Hematopoietic multipotent progenitor cell treated with erythropoietin and hydrocortisone succinate and interleukin-3 and kit ligand, for 4 days (in vitro differentiated cells): ENCODE measurements around the gene C16orf87.

Experiments used
- DNase-seq: peaks from one replicate; pipeline ENCODE4 v3.0.0-alpha.2; 2015

The C16orf87 gene

DNA sequence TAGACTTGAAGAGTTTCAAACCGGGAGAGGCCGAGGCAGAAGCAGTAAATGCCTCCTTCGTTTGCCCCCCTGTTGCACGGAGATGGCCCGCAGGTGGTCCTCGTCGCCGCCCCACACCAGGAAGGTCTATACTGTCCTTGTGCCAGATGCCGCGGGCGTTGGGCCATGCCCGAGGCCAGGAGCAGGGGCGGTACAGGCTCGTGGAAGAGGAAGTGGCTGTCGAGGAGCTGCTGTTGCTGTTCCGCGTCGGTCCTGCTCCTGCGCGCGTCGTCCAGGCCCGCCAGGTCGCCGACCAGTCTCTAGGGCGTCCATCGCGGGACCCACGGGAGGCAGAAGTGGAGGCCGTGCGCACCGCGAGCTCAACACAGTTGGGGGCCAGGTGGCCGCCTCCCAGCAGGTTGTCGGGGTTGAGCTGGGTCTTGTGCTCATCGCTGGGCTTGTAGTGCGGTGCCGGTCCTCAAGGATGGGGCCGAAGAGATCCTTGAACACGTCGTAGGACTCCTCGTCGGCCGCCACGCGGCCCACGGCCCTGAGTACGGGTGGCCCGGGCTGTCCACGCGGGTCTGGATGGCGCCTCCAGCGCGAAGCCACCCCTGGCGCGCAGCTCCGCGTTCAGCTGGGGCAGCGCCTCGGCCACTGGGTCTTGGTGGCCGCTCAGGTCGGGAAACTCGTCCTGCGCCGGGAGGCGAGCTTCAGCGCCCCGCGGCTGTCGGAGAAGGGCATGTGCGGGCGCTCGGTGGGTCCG lies 13.1 kb upstream of the C16orf87 start:
- peak; percentile 46 for DNase-seq

DNA sequence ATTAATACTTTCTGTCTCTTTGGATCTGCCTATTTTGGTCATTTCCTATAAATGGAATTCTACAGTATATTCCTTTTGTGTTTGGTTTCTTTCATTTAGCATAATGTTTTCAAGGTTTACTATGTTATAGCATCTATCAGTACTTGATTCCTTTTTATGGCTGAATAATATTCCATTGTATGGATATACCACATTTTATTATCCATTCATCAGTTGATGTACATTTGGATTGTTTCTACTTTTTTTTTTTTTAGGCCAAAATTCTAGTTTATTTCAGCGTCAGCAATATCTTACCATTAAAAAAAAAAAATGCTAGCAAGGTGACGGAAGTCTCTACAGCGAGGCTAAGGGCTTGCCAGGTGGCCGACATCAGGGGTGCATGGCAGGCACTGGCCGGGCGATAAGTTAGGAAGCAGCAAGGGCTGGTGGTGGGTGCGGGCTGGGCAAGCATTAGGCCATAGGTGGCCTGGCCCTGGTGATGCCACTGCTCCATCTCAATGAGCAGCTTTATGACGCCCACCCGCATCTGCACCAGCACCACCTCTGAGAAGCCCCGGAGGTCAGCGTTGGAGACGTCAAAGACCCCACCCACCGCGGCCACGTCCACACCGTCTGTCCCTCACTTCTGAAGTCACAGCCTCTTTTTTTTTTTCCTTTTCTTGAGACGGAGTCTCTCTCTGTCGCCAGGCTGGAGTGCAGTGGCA lies 11.4 kb upstream of the C16orf87 start:
- no peak for DNase-seq

DNA sequence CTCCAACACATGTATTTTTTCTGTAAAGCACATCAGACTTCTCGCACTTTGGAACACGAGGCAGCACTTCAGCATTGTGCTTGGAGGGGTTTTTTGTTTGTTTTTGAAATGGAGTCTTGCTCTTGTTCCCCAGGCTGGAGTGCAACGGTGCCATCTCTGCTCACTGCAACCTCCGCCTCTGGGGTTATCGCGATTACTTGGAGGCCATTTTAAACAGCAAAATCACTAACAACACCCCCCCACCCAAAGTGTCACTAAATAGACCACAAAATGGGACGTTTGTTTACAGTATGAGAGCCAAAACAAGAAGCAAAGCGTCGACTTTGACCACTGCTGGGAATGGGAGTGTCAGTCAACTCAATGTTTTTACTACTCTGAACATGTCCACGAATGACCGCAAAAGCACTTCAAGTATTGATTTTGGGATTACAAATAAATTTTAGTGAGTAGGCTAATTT lies 9.0 kb upstream of the C16orf87 start:
- DNase-seq = no peak

DNA sequence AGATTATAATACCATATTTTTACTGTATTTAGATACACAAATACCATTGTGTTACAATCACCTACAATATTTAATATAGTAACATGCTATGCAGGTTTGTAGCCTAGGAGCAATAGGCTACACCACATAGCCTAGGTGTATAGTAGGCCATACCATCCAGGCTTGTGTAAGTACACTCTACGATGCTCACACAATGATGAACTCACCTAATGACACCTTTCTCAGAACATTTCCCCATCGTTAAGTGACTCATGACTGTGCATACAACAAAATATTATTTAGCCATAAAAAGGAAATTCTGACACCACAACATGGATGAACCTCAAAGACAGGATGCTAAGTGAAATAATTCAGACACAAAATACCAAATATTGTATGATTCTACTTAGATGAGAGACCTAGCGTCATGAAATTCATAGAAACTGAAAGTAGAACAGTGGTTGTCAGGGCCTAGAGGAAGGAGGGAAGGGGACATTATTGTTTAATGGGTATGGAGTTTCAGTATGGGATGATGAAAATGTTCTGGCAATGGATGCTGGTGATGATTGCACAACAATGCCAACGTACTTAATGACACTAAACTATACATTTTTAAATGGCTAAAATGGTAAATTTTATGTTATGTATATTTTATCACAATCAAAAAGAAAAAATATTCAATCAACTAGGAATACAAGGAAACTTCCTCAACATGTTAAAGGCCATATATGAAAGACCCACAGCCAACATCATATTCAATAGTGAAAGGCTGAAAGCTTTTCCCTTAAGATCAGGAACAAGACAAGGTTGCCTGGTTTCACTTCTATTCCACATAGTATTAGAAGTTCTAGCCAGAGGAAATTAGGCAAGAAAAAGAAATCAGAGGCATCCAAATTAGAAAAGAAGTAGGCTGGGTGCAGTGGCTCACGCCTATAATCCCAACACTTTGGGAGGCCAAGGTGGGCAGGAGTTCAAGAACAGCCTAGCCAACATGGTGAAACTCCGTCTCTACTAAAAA lies 5.9 kb upstream of the C16orf87 start:
- DNase-seq = no peak

DNA sequence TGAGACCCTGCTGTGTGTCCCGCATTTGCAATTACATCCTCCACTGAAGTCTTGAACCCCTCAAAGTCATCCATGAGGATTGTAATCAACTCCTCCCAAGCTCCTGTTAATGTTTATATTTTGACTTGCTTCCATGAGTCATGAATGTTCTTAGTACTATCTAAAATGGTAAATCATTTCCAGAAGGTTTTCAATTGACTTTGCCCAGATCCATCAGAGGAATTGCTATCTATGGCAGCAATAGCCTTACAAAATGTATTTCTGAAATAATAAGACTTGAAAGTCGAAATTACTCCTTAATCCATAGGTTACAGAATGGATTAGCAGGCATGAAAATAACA lies 2.5 kb upstream of the C16orf87 start:
- DNase-seq = no peak

DNA sequence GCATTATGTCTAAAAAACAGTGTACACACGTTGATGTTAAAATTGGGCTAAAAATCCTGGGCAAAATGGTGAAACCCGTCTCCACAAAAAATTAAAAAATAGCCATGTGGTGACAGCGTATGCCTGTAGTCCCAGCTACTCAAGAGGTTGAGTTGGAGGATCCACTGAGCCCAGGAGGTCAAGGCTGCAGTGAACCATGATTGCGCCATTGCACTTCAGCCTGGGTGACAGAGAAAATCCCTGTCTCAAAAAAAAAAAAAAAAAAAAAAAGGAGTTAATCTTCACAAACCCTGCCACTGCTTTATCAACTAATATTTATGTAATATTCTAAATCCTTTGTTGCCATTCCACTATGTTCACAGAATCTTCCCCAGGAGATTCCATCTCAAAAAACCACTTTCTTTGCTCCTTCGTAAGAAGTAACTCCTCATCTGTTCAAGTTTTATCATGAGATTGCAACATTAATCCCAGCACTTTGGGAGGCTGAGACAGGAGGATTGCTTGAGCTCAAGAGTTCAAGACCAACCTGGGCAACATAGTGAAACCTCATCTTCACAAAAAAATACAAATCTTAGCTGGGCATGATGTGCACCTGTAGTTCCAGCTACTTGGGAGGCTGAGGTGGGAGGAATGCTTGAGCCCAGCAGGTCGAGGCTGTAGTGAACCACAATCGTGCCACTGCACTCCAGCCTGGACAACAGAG lies 1.9 kb upstream of the C16orf87 start:
- no peak for DNase-seq

DNA sequence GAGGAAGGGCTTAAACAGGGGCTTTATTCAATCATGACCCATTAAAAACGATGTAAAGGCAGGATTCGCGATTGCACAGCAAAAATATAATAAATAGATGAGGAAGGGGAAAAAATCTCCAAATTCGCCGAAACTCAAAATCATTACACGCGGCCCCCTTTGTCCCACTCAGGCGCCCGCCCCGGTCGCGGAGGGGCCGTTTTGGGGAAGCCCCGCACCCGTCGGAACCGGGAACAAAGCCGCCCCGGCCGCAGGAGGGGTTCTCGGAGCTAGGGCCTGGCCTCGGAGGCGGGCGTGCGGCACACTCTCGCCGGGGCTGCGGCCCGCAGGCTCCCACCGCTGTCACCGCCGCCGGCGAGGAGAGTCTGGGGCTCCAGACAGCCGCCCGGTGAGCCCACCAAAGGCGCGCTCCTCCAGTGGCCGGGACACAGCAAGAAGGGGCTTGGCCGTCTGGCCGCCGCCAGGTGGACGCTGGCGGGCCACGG lies 521 bp downstream of the C16orf87 start:
- peak; percentile 53 for DNase-seq

DNA sequence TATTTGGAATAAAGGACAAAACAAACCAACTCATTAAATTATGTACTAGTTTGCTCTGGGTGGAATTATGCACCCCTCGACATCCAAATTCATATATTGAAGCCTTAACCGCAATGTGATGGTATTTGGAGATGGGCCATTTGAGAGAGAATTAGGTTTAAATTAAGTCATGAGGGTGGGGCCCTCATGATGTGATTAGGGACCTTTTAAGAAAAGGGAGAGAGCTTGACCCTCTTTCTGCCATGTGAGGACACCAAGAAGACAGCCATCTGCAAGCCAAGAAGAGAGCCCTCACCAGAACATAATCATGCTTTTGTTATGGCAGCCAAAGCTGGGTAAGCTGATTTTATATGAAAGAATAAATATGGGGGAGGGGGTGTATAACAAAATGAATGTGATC lies 2.0 kb downstream of the C16orf87 start:
- peak; percentile 17 for DNase-seq

DNA sequence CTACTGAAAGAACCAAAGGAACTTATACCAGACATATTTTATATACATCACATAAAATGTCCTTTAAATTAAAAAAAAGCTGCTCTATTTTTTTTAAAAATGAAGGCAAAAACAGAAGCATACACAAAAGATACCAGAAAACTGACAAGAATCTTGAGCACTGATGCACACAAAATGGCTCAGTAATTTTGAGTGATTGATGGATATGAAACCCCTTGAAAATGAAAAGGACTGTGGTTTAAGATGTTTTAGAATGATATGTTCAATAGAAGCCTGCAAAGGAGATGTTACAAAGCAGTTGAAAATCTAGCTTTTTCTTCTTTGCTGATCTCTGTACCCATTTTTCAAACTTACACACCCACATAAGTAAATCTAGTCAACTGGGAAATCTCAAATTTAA lies 2.7 kb downstream of the C16orf87 start:
- DNase-seq = peak; percentile 49

DNA sequence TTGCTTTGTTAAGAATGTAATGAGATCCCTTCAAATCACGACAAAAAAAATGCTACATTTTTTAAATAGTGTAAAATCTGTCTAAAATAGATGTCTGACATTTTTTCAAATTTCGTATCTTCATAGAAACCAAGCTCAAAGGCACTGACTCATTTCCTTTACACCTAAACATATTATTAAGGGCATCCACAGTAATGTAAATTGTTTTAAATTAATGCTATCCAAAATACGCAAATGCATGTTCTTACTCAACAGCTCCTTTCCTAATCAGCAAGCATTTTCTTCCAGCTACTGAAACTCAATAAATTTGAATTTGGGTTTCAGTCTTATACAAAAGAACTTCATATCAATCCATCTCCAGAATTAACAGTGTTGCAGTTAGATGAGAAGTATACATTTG lies 4.3 kb downstream of the C16orf87 start:
- DNase-seq = no peak

DNA sequence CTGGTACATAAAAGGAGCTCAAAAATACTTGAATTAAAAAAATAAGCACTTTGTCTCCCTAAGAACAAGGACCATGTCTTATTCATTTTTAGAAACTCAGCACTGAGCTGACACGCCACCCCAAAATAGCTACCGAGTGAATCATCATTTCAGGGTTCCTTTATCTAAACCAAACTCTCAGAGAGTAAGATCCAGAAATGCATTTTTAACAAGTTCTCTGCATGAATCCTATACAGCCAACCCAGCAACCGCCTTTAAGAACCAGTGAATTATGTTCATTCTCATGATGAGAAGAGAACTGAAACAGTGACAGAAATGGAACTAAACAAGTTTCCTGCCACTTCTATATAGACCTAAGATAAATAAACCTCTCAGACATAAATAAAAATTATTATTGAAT lies 8.7 kb downstream of the C16orf87 start:
- DNase-seq = no peak

DNA sequence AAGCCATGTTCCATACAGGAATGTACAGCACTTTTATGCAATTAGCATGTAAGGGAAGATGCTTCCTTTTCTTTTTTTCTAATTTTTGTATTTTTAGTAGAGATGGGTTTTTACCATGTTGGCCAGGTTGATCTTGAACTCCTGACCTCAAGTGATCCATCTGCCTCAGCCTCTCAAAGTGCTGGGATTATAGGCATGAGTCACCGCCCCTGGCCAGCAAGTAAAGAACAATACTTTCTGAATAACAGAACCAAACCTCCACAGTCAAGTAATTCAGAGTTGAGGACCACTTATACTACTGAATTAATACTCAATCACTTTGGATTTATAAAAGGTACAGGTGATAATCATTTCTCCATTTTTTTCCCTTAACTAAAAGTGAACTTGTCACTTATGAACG lies 13.0 kb downstream of the C16orf87 start:
- no peak for DNase-seq

DNA sequence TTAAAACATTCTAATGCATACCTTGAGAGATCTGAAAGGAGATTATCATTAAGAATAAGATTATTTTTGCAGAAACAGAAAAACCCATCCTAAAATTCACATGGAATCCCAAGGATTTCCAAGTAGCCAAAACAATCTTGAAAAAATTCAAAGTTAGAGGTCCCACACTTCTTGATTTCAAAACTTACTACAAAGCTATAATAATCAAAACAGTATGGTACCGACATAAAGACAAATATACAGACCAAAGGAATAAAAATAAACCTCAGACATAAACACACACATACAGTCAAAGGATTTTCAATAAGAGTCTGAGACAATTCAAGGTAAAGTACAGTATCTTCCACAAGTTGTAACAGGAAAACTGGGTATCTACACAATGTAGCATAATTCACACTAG lies 16.2 kb downstream of the C16orf87 start:
- no peak for DNase-seq

DNA sequence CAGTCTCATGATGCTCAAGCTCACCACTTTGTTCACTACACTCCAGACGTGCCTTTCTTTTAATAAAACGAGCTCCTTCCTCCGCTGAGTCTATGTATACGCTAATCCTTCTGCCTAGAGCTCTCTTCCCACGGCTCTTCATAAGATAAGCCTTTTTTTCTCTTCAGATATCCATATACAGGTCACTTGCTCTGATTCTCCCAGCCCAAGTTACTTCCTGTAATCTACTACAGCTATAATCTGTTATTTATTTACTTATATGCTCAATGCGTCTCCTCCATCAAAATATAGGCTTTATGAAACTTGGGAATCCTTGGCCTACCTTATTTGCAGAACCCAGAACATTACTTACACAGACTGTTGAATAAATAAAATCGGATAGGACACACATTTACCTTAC lies 17.4 kb downstream of the C16orf87 start:
- no peak for DNase-seq

DNA sequence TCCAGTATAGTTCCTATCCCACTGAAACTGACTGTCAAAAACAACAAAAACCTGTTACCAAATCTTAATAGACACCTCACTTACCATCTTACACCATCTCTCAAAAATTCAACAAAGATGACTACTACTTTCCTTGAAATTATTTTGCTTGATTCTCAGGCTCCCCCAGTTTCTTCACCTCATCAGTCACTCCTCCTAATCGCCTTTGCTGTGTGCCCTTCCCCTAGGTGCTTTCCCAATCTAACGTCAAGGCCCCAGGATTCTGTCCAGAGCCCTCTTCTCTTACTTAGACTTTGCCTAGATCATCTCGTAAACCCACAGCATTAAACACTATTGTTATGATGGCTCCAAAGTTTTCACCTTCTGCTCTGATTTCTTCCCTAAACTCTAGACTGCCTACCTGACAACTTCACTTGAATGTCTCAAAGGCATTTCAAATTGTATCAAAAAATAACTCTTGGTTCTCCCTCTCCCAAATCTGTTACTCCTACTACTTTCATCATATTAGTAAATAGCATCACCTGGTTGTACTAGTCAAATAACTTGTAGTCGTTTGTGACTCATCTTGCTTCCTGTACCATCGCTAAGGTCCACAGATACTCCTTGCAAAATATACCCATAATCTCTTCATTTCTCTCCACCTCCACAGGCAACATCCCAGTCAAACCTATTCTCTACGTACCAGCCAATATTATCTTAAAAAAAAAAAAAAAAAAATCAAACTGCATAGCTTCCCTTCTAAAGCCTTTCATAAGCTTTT lies 18.0 kb downstream of the C16orf87 start:
- DNase-seq = no peak

DNA sequence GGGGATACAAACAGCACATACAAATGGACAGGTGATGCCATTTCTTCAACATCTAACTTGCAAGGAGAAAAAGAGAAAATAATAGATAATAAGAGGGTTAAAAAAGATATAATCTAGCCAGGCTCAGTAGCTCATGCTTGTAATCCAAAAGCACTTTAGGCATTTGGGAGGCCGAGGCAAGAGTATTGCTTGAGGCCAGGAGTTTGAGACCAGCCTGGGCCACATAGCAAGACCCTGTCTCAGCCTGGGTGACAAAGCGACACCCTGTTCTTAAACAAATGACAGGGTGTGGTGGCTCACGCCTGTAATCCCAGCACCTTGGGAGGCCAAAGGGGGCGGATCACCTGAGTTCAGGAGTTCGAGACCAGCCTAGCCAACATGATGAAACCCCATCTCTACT lies 19.3 kb downstream of the C16orf87 start:
- DNase-seq = no peak

DNA sequence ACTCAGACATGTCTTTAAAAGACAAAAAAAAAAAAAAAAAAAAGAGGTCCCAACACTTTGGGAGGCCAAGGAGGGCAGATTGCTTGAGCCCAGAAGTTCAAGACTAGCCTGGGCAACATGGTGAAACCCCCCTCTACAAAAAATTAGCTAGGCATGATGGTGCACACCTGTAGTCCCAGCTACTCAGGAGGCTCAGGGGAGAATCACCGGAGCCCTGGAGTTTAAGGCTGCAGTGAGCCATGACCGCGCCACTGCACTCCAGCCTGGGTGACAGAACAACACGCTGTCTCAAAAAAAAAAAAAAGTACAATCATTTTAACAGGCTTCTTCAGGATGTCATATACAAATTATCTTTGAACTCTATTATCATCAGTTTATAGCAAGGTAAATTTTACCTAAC lies 22.0 kb downstream of the C16orf87 start:
- no peak for DNase-seq

DNA sequence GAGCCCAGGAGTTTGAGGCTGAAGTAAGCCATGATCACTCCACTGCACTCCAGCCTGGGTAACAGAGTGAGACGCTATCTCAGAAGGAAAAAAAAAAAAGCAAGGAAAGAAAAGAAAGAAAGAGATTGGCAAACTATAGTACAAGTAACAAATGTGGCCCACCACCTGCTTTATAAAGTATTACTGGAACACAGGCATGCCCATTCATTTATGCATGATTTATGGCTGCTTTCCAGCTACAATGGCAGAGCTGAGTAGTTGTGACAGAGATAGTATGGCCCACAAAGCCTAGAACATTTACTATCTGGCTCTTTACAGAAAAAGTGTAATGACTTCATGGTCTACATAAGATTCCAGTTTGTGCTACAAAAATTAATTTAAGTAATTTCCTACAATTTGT lies 23.6 kb downstream of the C16orf87 start:
- DNase-seq = no peak

DNA sequence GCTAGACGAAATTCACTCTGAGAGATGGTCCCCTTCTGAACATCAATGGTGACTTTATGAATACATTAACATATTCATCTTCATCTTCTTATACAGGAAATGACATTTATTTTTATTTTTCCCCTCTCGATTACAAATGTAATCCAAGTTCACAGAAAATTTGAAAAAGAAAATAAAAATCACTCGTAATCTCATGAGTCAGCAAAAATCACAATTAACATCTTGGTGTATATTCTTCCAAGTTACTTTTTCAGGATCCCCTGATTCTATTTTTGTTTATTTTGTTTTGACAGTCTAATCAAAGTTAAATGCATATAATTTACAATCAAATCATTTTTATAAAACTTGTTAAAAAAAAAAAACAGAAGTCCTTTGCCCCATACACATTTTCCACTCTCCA lies 27.6 kb downstream of the C16orf87 start:
- no peak for DNase-seq

DNA sequence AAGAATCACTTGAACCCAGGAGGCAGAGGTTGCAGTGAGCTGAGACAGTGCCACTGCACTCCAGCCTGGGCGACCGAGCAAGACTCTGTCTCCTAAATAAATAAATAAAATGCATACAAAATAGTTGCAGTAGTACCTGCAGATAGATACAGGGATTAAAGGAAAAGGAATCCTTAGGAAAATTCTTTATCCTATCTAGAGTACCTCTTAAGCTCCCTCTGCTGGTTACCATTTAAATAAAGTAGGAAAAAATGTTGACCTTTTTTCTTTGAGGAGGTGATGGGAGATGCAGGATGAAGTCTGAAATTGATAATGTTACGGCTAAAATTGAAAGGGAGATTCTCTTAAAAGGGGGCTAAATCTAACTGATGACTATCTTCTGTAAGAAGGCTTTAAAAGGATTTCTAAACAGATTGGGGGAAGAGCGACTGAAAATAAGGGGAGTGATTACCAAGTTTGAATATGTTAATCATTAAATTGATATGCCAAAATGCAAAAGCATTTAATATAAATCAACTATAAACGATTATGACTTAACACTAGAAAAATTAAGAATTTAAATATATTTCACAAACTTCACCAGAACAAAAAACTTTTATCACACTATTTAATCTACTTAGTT lies 29.4 kb downstream of the C16orf87 start:
- peak; percentile 40 for DNase-seq

DNA sequence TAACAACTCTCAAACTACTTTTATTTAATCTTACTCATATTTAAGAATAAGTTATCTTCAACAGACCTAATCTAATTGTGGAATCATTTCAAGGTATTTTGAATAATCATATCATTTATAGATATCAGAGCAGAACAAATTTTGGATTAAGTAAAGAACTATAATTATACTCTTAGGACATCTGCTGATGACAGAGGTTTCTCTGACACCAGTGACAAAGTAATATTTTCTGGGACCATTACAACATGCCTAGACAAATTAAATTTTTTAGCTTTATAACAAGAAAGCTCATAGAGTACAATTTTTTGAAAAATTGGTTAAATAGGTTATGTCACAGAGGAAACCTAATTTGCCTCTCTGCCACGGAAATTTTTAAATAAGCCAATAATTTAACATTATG lies 30.5 kb downstream of the C16orf87 start:
- DNase-seq = no peak
